IMR-90 (cell line): Measurements from ENCODE around the gene DOK6. TPM values are rescaled to one million over a fixed set of nuclear protein-coding genes. Genes with fewer than 3 reads are reported as not detected.

Source experiments
- ATAC-seq: fragments of 200-7000 bp; cut with Tn5 transposase; 2 replicates; pipeline ENCODE4 v1.9.1; 2020; ENCODE audit warnings: low read depth, mild to moderate bottlenecking, moderate library complexity
- BruUV-seq: library from RNA; stranded (reverse); fragments of 400-500 nt; replicated peaks from 2 replicates; lab custom pipeline; 2021; lab: Mats Ljungman, UMichigan
- CTCF ChIA-PET: fragments of 300-600 bp; formaldehyde crosslinking; extraction: SDS; loops from one replicate; lab custom pipeline; 2021; ENCODE audit warnings: antibody characterized with exemption; lab: Yijun Ruan, JAX
- POLR2A ChIA-PET: fragments of 300-600 bp; sonication (Branson Sonifier 250); formaldehyde crosslinking; loops from one replicate; lab custom pipeline; 2022; ENCODE audit warnings: antibody characterized with exemption; ENCODE audit not compliant: unreplicated experiment; lab: Charles Lee
- DNase-seq: peaks from one replicate; pipeline ENCODE4 v3.0.0; 2013
- H2AFZ ChIP-seq: replicated peaks from 2 replicates; pipeline ENCODE3; 2013; ENCODE audit warnings: low read length, mild to moderate bottlenecking; ENCODE audit not compliant: poor library complexity
- H2AK5ac ChIP-seq: 2 replicates; pipeline ENCODE4 v1.6.1; 2013; ENCODE audit warnings: low read depth, low read length, inconsistent platforms
- H2AK9ac ChIP-seq: replicated peaks from 2 replicates; pipeline ENCODE3; 2013; ENCODE audit warnings: mild to moderate bottlenecking, low read depth, low read length, moderate library complexity; ENCODE audit not compliant: poor library complexity
- H2BK120ac ChIP-seq: 2 replicates; pipeline ENCODE4 v1.6.1; 2013; ENCODE audit warnings: low read depth, low read length, inconsistent platforms
- H2BK15ac ChIP-seq: 3 replicates; pipeline ENCODE4 v1.6.1; 2013; ENCODE audit warnings: low read depth, low read length, inconsistent platforms
- H2BK20ac ChIP-seq: 2 replicates; pipeline ENCODE4 v1.6.1; 2013; ENCODE audit warnings: low read depth, mild to moderate bottlenecking, inconsistent platforms, low read length, moderate library complexity
- H2BK5ac ChIP-seq: 2 replicates; pipeline ENCODE4 v1.6.1; 2013; ENCODE audit warnings: mild to moderate bottlenecking, low read depth, low read length, inconsistent platforms; ENCODE audit not compliant: poor library complexity, severe bottlenecking
- H3K14ac ChIP-seq: replicated peaks from 2 replicates; pipeline ENCODE4 v1.6.1; 2013; ENCODE audit warnings: low read depth, low read length, inconsistent platforms
- H3K18ac ChIP-seq: 2 replicates; pipeline ENCODE4 v1.6.1; 2013; ENCODE audit warnings: low read depth, low read length, control low read depth
- H3K23ac ChIP-seq: 2 replicates; pipeline ENCODE4 v1.6.1; 2013; ENCODE audit warnings: low read depth, low read length, inconsistent platforms
- H3K27ac ChIP-seq: 2 replicates; pipeline ENCODE4 v1.5.1; 2013; ENCODE audit warnings: mild to moderate bottlenecking, control low read depth, low read length; ENCODE audit not compliant: insufficient read depth
- H3K27me3 ChIP-seq: 2 replicates; pipeline ENCODE4 v1.6.1; 2013; ENCODE audit warnings: low read length; ENCODE audit not compliant: control insufficient read depth, insufficient read depth
- H3K36me3 ChIP-seq: 2 replicates; pipeline ENCODE4 v1.6.1; 2013; ENCODE audit warnings: low read length, mixed read lengths; ENCODE audit not compliant: control insufficient read depth, insufficient read depth
- H3K4ac ChIP-seq: 2 replicates; pipeline ENCODE4 v1.6.1; 2013; ENCODE audit warnings: low read depth, low read length, inconsistent platforms
- H3K4me1 ChIP-seq: 2 replicates; pipeline ENCODE4 v1.6.1; 2013; ENCODE audit warnings: low read length, mixed read lengths; ENCODE audit not compliant: control insufficient read depth, insufficient read depth
- H3K4me2 ChIP-seq: 2 replicates; pipeline ENCODE4 v1.6.1; 2013; ENCODE audit warnings: low read depth, mild to moderate bottlenecking, control low read depth, low read length, moderate library complexity
- H3K4me3 ChIP-seq: 2 replicates; pipeline ENCODE4 v1.5.1; 2013; ENCODE audit warnings: low read depth, mild to moderate bottlenecking, control low read depth, low read length, moderate library complexity; ENCODE audit not compliant: insufficient read depth
- H3K56ac ChIP-seq: 2 replicates; pipeline ENCODE4 v1.6.1; 2013; ENCODE audit warnings: low read length, inconsistent platforms; ENCODE audit not compliant: insufficient read depth; ENCODE audit errors: extremely low read depth
- H3K79me1 ChIP-seq, 2 experiments: 2 replicates each; pipeline ENCODE4 v1.6.1; 2013; ENCODE audit warnings: low read length in 2 of 2, inconsistent platforms in 1 of 2, low read depth in 1 of 2
- H3K9ac ChIP-seq: 2 replicates; pipeline ENCODE4 v1.6.1; 2013; ENCODE audit warnings: low read depth, low read length, control low read depth
- H3K9me1 ChIP-seq: 2 replicates; pipeline ENCODE4 v1.6.1; 2013; ENCODE audit warnings: low read length, inconsistent platforms; ENCODE audit not compliant: insufficient read depth
- H3K9me3 ChIP-seq: 2 replicates; pipeline ENCODE4 v1.6.1; 2013; ENCODE audit warnings: low read length; ENCODE audit not compliant: control insufficient read depth, insufficient read depth
- H4K20me1 ChIP-seq: 2 replicates; pipeline ENCODE4 v1.6.1; 2013; ENCODE audit warnings: low read length, inconsistent platforms; ENCODE audit not compliant: insufficient read depth
- H4K5ac ChIP-seq: 2 replicates; pipeline ENCODE4 v1.6.1; 2013; ENCODE audit warnings: mild to moderate bottlenecking, low read depth, low read length, control low read depth
- H4K8ac ChIP-seq, 2 experiments: 2 replicates each; pipeline ENCODE4 v1.6.1; 2013; ENCODE audit warnings: low read depth in 2 of 2, low read length in 2 of 2, control low read depth in 1 of 2, inconsistent platforms in 1 of 2
- H4K91ac ChIP-seq: 2 replicates; pipeline ENCODE4 v1.6.1; 2013; ENCODE audit warnings: low read depth, low read length, inconsistent platforms; ENCODE audit not compliant: insufficient read depth
- BHLHE40 ChIP-seq: fragments of 150-350 bp; IDR thresholded peaks from 2 replicates; pipeline ENCODE4 v1.6.1; 2016; ENCODE audit warnings: mild to moderate bottlenecking, low read depth, low read length
- CEBPB ChIP-seq: IDR thresholded peaks from 2 replicates; pipeline ENCODE4 v1.6.1; 2012; ENCODE audit warnings: low read depth, low read length, improper control_type of control experiment
- CHD1 ChIP-seq: IDR thresholded peaks from 2 replicates; pipeline ENCODE4 v1.6.1; 2012; ENCODE audit warnings: low read depth, low read length, improper control_type of control experiment
- FOS ChIP-seq: fragments of 150-350 bp; IDR thresholded peaks from 2 replicates; pipeline ENCODE4 v1.6.1; 2016; ENCODE audit warnings: low read depth, low read length
- MAZ ChIP-seq: IDR thresholded peaks from 2 replicates; pipeline ENCODE4 v1.6.1; 2012; ENCODE audit warnings: low read depth, mild to moderate bottlenecking, low read length, improper control_type of control experiment, moderate library complexity, borderline replicate concordance
- MXI1 ChIP-seq: IDR thresholded peaks from 2 replicates; pipeline ENCODE4 v1.6.1; 2012; ENCODE audit warnings: low read depth, mild to moderate bottlenecking, low read length, moderate library complexity, borderline replicate concordance
- RFX5 ChIP-seq: IDR thresholded peaks from 2 replicates; pipeline ENCODE4 v1.8.0; 2012; ENCODE audit warnings: low read depth, mild to moderate bottlenecking, low read length, moderate library complexity
- WGBS, 2 experiments: methylation state at CpG; one replicate each; pipeline versions ENCODE4 v1.1.5 to v1.1.7; 2013; ENCODE audit warnings: missing lambda C conversion rate in 2 of 2; ENCODE audit not compliant: insufficient read length in 1 of 2; ENCODE audit errors: extremely low coverage in 2 of 2; 5-methylcytosine and 5-hydroxymethylcytosine counted together
- dilution Hi-C: fragments of 300-500 bp; cut with HindIII; formaldehyde crosslinking; loops from one replicate; pipeline ENCODE4 v1.14.3; 2018; ENCODE audit warnings: low sequenced_read_pairs; ENCODE audit not compliant: unreplicated experiment
- in situ Hi-C: fragments of 300-500 bp; cut with MboI; formaldehyde crosslinking; loops from 3 replicates; pipeline ENCODE4 v1.14.3; 2019; ENCODE audit warnings: low sequenced_read_pairs, inconsistent platforms, mixed read lengths
- intact Hi-C: fragments of 100-400 bp; cut with micrococcal nuclease; formaldehyde crosslinking; loops from 2 replicates; pipeline ENCODE4 v1.10.0; 2022
- polyA plus RNA-seq, 3 experiments: library from polyadenylated mRNA; depleted of rRNA; stranded (reverse); fragments of >200 nt; gene quantifications; 2 replicates each; pipeline ENCODE4 v1.2.3, GENCODE V29; 2012; ENCODE audit warnings: low replicate concordance in 1 of 3
- total RNA-seq: library from RNA; depleted of rRNA; stranded (reverse); fragments of >200 nt; gene quantifications from 2 replicates; pipeline ENCODE4 v1.2.3, GENCODE V29; 2012

DOK6 gene
- total and polyA plus RNA-seq, 2 of the 4 experiments (the other 2 are of a cell fraction): 1.9 to 2.7 TPM

DNA sequence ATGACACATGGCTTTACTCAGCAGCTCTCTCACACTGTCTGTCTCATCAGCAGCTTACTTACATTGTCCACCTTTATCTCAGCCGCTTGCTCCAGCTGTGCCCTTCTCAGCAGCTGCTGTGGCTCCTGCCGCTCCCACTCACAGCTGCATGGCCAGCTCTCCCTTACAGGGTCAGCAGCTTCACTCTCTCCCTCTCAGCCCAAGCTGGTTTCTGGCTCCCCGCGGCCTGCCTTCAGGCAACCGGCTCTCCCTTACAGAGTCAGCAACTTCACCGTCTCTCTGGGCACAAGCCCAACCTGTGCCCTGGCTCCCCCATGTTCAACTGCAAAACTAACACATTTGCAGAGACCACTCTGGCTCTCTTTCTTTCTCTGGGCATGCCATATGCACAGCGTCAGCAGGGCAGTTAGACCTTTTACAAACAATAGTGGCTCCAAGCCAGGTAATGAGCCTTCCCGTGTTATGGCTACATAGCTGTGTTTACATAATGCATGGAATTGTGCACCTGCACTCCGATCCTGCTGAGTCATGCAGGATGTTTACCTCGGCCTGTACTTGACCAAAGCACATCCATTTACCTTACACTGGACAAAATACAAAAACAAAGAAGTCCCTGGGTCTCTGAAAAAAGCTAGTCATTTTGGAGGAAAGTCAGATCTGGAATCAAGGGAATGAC is 167.3 kb downstream of the DOK6 start:
- Histone ChIP-seq H3K56ac (no peak overlapping the region), H4K20me1 (no peaks in the 10 kb centered on the region), H2BK120ac (no peak overlapping the region), H3K9ac (no peak overlapping the region), H2AK5ac (no peak overlapping the region), H3K36me3 (no peaks in the 10 kb centered on the region), H3K4me1 (no peaks in the 10 kb centered on the region), H3K9me1 (no peaks in the 10 kb centered on the region), H3K23ac (no peak overlapping the region), H3K4ac (no peak overlapping the region), H3K27ac (no peak overlapping the region), H3K79me1 (no peaks in the 10 kb centered on the region), H2BK15ac (no peak overlapping the region), H2BK5ac (no peak overlapping the region), H4K8ac (no peak overlapping the region), H3K18ac (no peak overlapping the region), H2AFZ (peak overlapping the region; percentile 5), H3K14ac (no peak overlapping the region), H4K5ac (no peak overlapping the region), H2BK20ac (no peak overlapping the region), H3K4me3 (no peak overlapping the region), H2AK9ac (no peak overlapping the region), H3K4me2 (no peak overlapping the region), H3K27me3 (no peaks in the 10 kb centered on the region), H4K91ac (no peak overlapping the region), H3K9me3 (no peaks in the 10 kb centered on the region)
- 100% methylated on average over 2 of the region's 10 CpGs; no CpG with 5 or more reads in 1 of the 2 experiments for WGBS, 2 experiments
- no peak for TF ChIP-seq MAZ
- no peak for TF ChIP-seq MXI1
- TF ChIP-seq RFX5: no peak
- no peak for TF ChIP-seq BHLHE40
- no peak for TF ChIP-seq FOS
- no peak for TF ChIP-seq CHD1
- no peak for TF ChIP-seq CEBPB
- in situ Hi-C loops (no loop called here), intact Hi-C loops (no loop called here), dilution Hi-C loops (no loop called here)
- ATAC-seq: no peak
- ChIA-PET CTCF (no interaction called here), POLR2A (no interaction called here)
- no peak for DNase-seq
- BruUV-seq: no TSS peak
